Lung (tissue), 12 donors: ENCODE results near the gene TBC1D1. TPM values are rescaled to one million over a fixed set of nuclear protein-coding genes. Genes with fewer than 3 reads are reported as not detected.

Source experiments
- ATAC-seq: fragments of 200-7000 bp; cut with Tn5 transposase; one replicate; pipeline ENCODE4 v1.9.1; 2020; ENCODE audit warnings: moderate number of reproducible peaks; ENCODE audit not compliant: insufficient read depth, low FRiP score
- DNase-seq, 3 donors: peaks; one replicate each; pipeline ENCODE4 v3.0.0-alpha.2; 2013 to 2017
- H3K27ac ChIP-seq, 2 donors: one replicate each; pipeline ENCODE4 v1.5.1; 2013; ENCODE audit warnings: mild to moderate bottlenecking in 2 of 2, moderate library complexity in 2 of 2, control low read depth in 1 of 2, inconsistent platforms in 1 of 2, low read depth in 1 of 2, low read length in 1 of 2
- H3K27me3 ChIP-seq, 3 donors: one replicate each; pipeline ENCODE4 v1.5.1; 2013; ENCODE audit warnings: low read length in 2 of 3; ENCODE audit not compliant: control insufficient read depth in 3 of 3, insufficient read depth in 3 of 3
- H3K36me3 ChIP-seq, 4 donors: one replicate each; pipeline ENCODE4 v1.5.1; 2013; ENCODE audit warnings: low read length in 4 of 4, mild to moderate bottlenecking in 1 of 4, moderate library complexity in 1 of 4; ENCODE audit not compliant: control insufficient read depth in 4 of 4, insufficient read depth in 4 of 4
- H3K4me1 ChIP-seq, 5 donors: one replicate each; pipeline ENCODE4 v1.5.1; 2013; ENCODE audit warnings: low read length in 5 of 5, mild to moderate bottlenecking in 2 of 5, moderate library complexity in 1 of 5; ENCODE audit not compliant: control insufficient read depth in 5 of 5, insufficient read depth in 5 of 5
- H3K4me3 ChIP-seq: one replicate; pipeline ENCODE4 v1.5.1; 2013; ENCODE audit warnings: mild to moderate bottlenecking, control low read depth, moderate library complexity
- H3K9ac ChIP-seq, 2 donors: one replicate each; pipeline ENCODE4 v1.5.1; 2013; ENCODE audit warnings: low read length in 2 of 2, control low read depth in 1 of 2; ENCODE audit not compliant: insufficient read depth in 1 of 2
- H3K9me3 ChIP-seq, 4 donors: one replicate each; pipeline ENCODE4 v1.5.1; 2013; ENCODE audit warnings: low read length in 3 of 4, mild to moderate bottlenecking in 1 of 4, moderate library complexity in 1 of 4; ENCODE audit not compliant: control insufficient read depth in 4 of 4, insufficient read depth in 3 of 4
- CTCF ChIP-seq: IDR thresholded peaks from 2 replicates; pipeline ENCODE4 v1.5.1; 2012; ENCODE audit warnings: mild to moderate bottlenecking; ENCODE audit errors: control extremely low read depth, extremely low read depth
- WGBS, 2 donors: extraction: QIAGEN DNeasy Blood & Tissue Kit; methylation state at CpG; one replicate each; pipeline ENCODE4 v1.1.7; 2013; 5-methylcytosine and 5-hydroxymethylcytosine counted together
- polyA plus RNA-seq, 2 donors: library from polyadenylated mRNA; stranded (reverse); fragments of 200-250 nt; gene quantifications; one replicate each; pipeline ENCODE4 v1.2.1, GENCODE V29; 2013
- total RNA-seq, 2 donors: library from RNA; depleted of rRNA in 1 of 2; stranded (reverse); fragments of >200 nt in 1 of 2; gene quantifications; one replicate each; pipeline ENCODE4 v1.2.1, GENCODE V29; 2014 to 2021
- donor health status: control.
- donor health status: control.
- donor health status: Bipolar disorder and iron deficiency.
- donor health status: healthy.
- donor health status: DM: yes; HTN: yes; CAD: no.

Gene TBC1D1
- total and polyA plus RNA-seq, 4 donors = 23.6 to 71.1 (median 43.9) TPM

GRCh38 chr4:38152721-38153386 is 262.0 kb downstream of the TBC1D1 start:
- H3K27me3 ChIP-seq = peaks cover 0 to 3% (median 0%) of the 10 kb centered on the region in 3 donors
- H3K9me3 ChIP-seq = no peaks in the 10 kb centered on the region
- no peak for TF ChIP-seq CTCF
- ATAC-seq (no peak), DNase-seq (no peak)
- no peaks in the 10 kb centered on the region for H3K36me3 ChIP-seq
- H3K4me3 ChIP-seq = no peak overlapping the region
- H3K4me1 ChIP-seq = peaks cover 0 to 40% (median 14%) of the 10 kb centered on the region in 5 donors
- 93 to 94% methylated on average over 7 of the region's 7 CpGs for WGBS, 2 donors
- H3K27ac ChIP-seq = no peak overlapping the region
- H3K9ac ChIP-seq = no peak overlapping the region

GRCh38 chr4:38153387-38153760 is 262.5 kb downstream of the TBC1D1 start:
- no peak for TF ChIP-seq CTCF
- Histone ChIP-seq H3K36me3 (no peaks in the 10 kb centered on the region), H3K27ac (no peak overlapping the region), H3K9me3 (no peaks in the 10 kb centered on the region), H3K9ac (no peak overlapping the region), H3K27me3 (no peaks in the 10 kb centered on the region), H3K4me3 (no peak overlapping the region), H3K4me1 (peaks cover 0 to 40% (median 15%) of the 10 kb centered on the region in 5 donors)
- ATAC-seq (no peak), DNase-seq (no peak)
- WGBS, 2 donors = 72 to 84% methylated on average over 2 of the region's 2 CpGs

- H3K27ac ChIP-seq = no peak overlapping the region
- WGBS, 2 donors = 28 to 50% methylated on average over 5 of the region's 5 CpGs
- peaks cover 0 to 38% (median 16%) of the 10 kb centered on the region in 5 donors for H3K4me1 ChIP-seq
- no peak for DNase-seq
- no peak for TF ChIP-seq CTCF
- no peaks in the 10 kb centered on the region for H3K36me3 ChIP-seq
- no peak for ATAC-seq
- no peak overlapping the region for H3K9ac ChIP-seq
- no peak overlapping the region for H3K4me3 ChIP-seq
- H3K9me3 ChIP-seq = no peaks in the 10 kb centered on the region
- no peaks in the 10 kb centered on the region for H3K27me3 ChIP-seq
Observed at GRCh38 chr4:38154252-38154651, 263.4 kb downstream of the TBC1D1 start.
